Stimulated activated naive B cell treated with anti-CD40 and anti-IgM and Interleukin-4, amounts not matched to agents 10 μg/mL and 1 μg/mL and 100 μg/mL, for 72 hours (primary cell): ENCODE measurements around the gene PLA2G4E.

Source experiments
- ATAC-seq, 2 donors: fragments of 150-1000 bp; cut with Tn5 transposase; replicated peaks; 2 replicates each; pipeline ENCODE4 v1.10.0; 2021; ENCODE audit warnings: moderate library complexity in 1 of 2
- DNase-seq: peaks from one replicate; pipeline ENCODE4 v3.0.0; 2021
- H3K27ac Mint-ChIP-seq: one replicate; pipeline ENCODE4 v1.8.0; 2022; ENCODE audit warnings: mild to moderate bottlenecking, mixed read lengths
- H3K27me3 Mint-ChIP-seq, 2 donors: one replicate each; pipeline ENCODE4 v1.8.0; 2022; ENCODE audit warnings: mixed read lengths in 2 of 2
- H3K36me3 Mint-ChIP-seq, 2 donors: one replicate each; pipeline ENCODE4 v1.8.0; 2022; ENCODE audit warnings: mixed read lengths in 2 of 2, mild to moderate bottlenecking in 1 of 2
- H3K4me1 Mint-ChIP-seq, 2 donors: one replicate each; pipeline ENCODE4 v1.8.0; 2022; ENCODE audit warnings: mixed read lengths in 2 of 2, mild to moderate bottlenecking in 1 of 2
- H3K4me3 Mint-ChIP-seq, 2 donors: one replicate each; pipeline ENCODE4 v1.8.0; 2022; ENCODE audit warnings: mild to moderate bottlenecking in 2 of 2, mixed read lengths in 2 of 2, moderate library complexity in 1 of 2
- H3K9me3 Mint-ChIP-seq, 2 donors: one replicate each; pipeline ENCODE4 v1.8.0; 2022; ENCODE audit warnings: mixed read lengths in 2 of 2, mild to moderate bottlenecking in 1 of 2

Gene PLA2G4E

DNA sequence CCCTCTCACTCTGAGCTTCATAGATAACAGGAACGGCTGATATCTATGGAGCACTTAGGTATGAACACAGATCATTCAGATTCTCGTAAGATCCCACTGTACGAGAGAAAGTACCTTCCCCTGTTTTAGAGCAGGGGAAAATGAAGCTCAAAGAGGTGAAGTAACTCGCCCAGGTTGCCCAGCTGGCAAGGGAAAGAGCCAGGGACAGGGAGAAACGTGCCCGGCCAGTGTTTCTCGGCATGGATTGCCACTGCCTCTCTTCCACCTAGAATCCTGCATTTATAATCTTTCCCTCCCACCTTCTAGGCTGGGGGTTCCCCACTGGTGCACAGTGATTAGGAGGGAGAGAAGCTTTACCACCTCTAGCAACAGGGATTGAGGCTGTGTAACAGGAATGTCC, 87.5 kb downstream of the PLA2G4E start:
- Mint-ChIP-seq H3K27me3 (no peaks in the 10 kb centered on the region), H3K4me1 (peaks cover 51 to 85% of the 10 kb centered on the region in 2 donors), H3K9me3 (no peaks in the 10 kb centered on the region), H3K4me3 (peak overlapping the region in 1 of 2 donors; percentile 25), H3K36me3 (peaks cover 51 to 57% of the 10 kb centered on the region in 2 donors), H3K27ac (no peak overlapping the region)
- DNase-seq: no peak
- ATAC-seq: no peak

DNA sequence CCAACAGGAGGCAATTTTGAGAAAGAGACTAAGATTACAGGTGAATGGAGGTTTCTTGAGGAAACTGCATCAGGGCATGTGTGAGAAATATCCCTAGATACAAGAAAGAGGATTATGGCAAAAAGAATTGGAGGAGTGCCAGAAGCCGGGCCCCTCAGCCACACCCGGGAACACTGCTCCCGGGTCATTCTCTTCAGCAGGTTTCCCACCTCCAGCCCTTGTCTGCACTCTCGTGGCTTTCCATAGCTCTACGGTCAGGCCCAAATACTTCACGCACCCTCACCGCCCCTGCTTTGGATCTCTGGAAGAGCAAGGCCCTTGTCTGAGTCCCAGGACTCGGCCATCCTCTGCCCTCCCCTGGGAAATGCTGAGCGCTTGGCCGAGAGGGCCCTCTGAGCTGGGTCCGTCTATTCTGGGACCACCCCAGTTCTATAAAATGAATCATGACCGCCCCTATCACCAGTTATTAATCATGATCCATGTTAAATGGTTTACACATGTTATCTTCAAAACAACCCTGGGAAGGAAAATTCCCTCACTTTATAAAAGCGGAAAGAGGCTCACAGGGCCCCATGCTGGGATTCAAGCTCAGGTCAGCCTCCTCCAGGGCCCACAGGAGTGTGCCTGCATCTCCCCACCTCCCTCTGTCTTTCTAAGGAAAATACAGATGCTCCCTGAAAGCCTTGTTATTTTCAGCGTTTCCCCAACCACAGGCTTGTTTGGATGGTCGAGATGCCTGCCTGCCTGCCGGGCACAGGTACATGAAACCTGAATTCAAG, 88.1 kb downstream of the PLA2G4E start:
- no peaks in the 10 kb centered on the region for H3K9me3 Mint-ChIP-seq
- peak overlapping the region; percentile 47 for H3K27ac Mint-ChIP-seq
- DNase-seq: no peak
- no peak for ATAC-seq
- peaks cover 49 to 52% of the 10 kb centered on the region in 2 donors for H3K36me3 Mint-ChIP-seq
- H3K4me1 Mint-ChIP-seq: peaks cover 53 to 89% of the 10 kb centered on the region in 2 donors
- peak overlapping the region in 1 of 2 donors; percentile 25 for H3K4me3 Mint-ChIP-seq
- H3K27me3 Mint-ChIP-seq: no peaks in the 10 kb centered on the region

DNA sequence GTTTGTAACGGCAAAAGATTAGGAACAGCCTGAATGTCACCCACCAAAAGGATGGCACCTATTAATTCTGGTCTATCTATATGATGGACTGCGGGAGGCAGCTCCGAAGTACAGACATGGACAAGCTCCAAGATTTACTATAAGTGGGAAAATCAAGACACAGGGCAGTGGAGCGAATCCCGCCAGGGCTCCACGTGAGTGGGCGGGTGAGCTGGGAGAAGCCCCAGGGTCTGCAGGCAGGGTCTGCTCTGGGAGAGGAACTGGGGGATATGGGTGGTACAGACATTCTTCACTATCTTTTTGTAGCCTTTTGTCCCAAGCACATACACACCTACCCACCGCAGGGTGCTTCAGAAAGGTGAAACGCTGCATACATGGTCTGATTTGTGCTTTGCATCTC, 88.7 kb downstream of the PLA2G4E start:
- H3K4me1 Mint-ChIP-seq: peaks cover 53 to 89% of the 10 kb centered on the region in 2 donors
- H3K4me3 Mint-ChIP-seq: no peak overlapping the region
- H3K36me3 Mint-ChIP-seq: peaks cover 43 to 46% of the 10 kb centered on the region in 2 donors
- H3K9me3 Mint-ChIP-seq: no peaks in the 10 kb centered on the region
- DNase-seq (no peak), ATAC-seq (no peak)
- peak overlapping the region; percentile 77 for H3K27ac Mint-ChIP-seq
- no peaks in the 10 kb centered on the region for H3K27me3 Mint-ChIP-seq
